Activated CD4-positive, alpha-beta T cell treated with anti-CD3 and anti-CD28 coated beads, Interleukin-2, amount 50 U/mL, for 48 hours (primary cell): ENCODE results near the gene FGGY.

Source experiments
- DNase-seq, 2 experiments: peaks; one replicate each; pipeline ENCODE4 v3.0.0-alpha.2; 2020

Gene FGGY

GRCh38 chr1:59418363-59419144 is 121.7 kb downstream of the FGGY start:
- DNase-seq = no peak

- no peak for DNase-seq
Measured at GRCh38 chr1:59419361-59420140, 122.7 kb downstream of the FGGY start.

- no peak for DNase-seq
Measured at GRCh38 chr1:59421232-59421920, 124.5 kb downstream of the FGGY start.

- no peak for DNase-seq
Measured at GRCh38 chr1:59422921-59423575, 126.2 kb downstream of the FGGY start.

- no peak for DNase-seq
Measured at GRCh38 chr1:59427155-59427554, 130.3 kb downstream of the FGGY start.

- DNase-seq = no peak
Measured at GRCh38 chr1:59427784-59428183, 130.9 kb downstream of the FGGY start.

- DNase-seq = no peak
Measured at GRCh38 chr1:59428828-59429227, 131.9 kb downstream of the FGGY start.

GRCh38 chr1:59429656-59430055 is 132.8 kb downstream of the FGGY start:
- DNase-seq = no peak

- no peak for DNase-seq
Measured at GRCh38 chr1:59431566-59432294, 134.8 kb downstream of the FGGY start.

- DNase-seq = peak; percentile 10 to 17
Measured at GRCh38 chr1:59432531-59433439, 135.9 kb downstream of the FGGY start.

- DNase-seq = no peak
Measured at GRCh38 chr1:59433440-59433813, 136.5 kb downstream of the FGGY start.

GRCh38 chr1:59434336-59434735 is 137.4 kb downstream of the FGGY start:
- DNase-seq = no peak

- no peak for DNase-seq
Measured at GRCh38 chr1:59436637-59437036, 139.7 kb downstream of the FGGY start.

- no peak for DNase-seq
Measured at GRCh38 chr1:59438058-59438560, 141.2 kb downstream of the FGGY start.

GRCh38 chr1:59442492-59442891 is 145.6 kb downstream of the FGGY start:
- DNase-seq = no peak

- no peak for DNase-seq
Measured at GRCh38 chr1:59443310-59443709, 146.4 kb downstream of the FGGY start.

- no peak for DNase-seq
Measured at GRCh38 chr1:59444520-59444919, 147.6 kb downstream of the FGGY start.

GRCh38 chr1:59445040-59445439 is 148.1 kb downstream of the FGGY start:
- no peak for DNase-seq

- DNase-seq = no peak
Measured at GRCh38 chr1:59446257-59446901, 149.5 kb downstream of the FGGY start.

GRCh38 chr1:59452026-59452425 is 155.1 kb downstream of the FGGY start:
- DNase-seq = no peak

- DNase-seq = no peak
Measured at GRCh38 chr1:59452559-59452958, 155.7 kb downstream of the FGGY start.
